ENCODE measurements around the gene MYADML2. TPM values are rescaled to one million over a fixed set of nuclear protein-coding genes. Genes with fewer than 3 reads are reported as not detected.
A peak's percentile ranks its signal among the peaks of the same experiment; 100 is the strongest.

Gene MYADML2
- total and polyA plus RNA-seq, 10 donors = not detected

DNA sequence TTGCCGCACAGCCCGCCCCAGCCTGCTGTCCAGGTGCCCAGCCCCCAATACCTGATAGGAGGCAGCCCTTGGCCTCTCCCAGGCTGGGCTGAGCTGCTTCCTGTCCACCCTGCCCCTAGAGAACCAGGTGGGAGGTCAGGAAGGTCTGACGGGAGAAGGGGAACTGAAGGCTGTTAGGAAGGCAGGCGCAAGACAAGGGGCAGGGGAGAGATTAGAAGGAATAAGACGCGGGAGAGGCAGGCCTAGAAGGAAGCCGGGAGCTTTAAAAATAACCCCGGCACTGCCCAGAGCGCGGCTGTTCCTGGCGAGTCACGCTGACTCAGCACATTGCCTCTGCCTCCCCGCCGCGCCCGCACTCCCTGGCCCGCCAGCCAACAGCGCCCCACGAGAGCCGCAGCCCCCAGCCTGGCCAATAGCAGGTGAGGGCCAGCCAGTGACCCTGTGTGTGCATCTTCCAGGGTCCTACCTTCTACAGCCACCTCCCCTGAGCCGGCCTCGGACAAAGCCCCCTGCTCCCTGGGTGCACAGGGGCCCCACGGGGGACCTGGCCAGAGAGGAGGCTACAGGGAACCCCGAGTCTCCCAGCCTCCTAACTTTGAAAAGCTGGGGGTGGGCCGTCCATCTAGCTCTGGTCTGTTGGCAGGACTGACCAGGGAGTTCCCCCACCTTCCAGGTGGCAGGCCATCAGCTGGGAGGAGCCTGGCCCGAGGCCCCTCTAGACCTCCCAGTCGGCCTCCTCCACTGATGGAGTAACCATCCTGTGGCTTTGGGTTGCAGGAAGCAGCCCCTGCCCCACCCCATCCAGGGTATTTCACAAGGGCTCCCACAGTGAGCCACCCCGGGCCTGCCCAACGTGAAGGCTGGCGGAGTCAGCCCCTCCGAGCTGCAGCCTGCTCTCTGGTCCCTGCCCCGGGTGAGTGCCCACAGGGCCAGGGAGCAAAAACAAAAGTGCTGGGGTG, 23.5 kb downstream of the MYADML2 start:
- Histone ChIP-seq H3K4me1 (peaks cover 25 to 95% (median 74%) of the 10 kb centered on the region in 6 donors), H3K27me3 (replicated peaks in 1 of 7) (peaks cover 0 to 8% (median 6%) of the 10 kb centered on the region in 7 donors), H3K36me3 (peaks cover 0 to 42% (median 20%) of the 10 kb centered on the region in 6 donors), H3K27ac (peak overlapping the region in 7 of 8 donors; percentile 71 to 98 (median 95)), H3K9me3 (no peaks in the 10 kb centered on the region), H3K4me3 (peak overlapping the region in 6 of 8 donors; percentile 9 to 61 (median 31))
- 20 to 30% (median 23%) methylated on average over 20 to 32 of the region's 32 CpGs for WGBS, 5 donors
- peak; percentile 92 for DNase-seq
- TF ChIP-seq, protein P1, sequence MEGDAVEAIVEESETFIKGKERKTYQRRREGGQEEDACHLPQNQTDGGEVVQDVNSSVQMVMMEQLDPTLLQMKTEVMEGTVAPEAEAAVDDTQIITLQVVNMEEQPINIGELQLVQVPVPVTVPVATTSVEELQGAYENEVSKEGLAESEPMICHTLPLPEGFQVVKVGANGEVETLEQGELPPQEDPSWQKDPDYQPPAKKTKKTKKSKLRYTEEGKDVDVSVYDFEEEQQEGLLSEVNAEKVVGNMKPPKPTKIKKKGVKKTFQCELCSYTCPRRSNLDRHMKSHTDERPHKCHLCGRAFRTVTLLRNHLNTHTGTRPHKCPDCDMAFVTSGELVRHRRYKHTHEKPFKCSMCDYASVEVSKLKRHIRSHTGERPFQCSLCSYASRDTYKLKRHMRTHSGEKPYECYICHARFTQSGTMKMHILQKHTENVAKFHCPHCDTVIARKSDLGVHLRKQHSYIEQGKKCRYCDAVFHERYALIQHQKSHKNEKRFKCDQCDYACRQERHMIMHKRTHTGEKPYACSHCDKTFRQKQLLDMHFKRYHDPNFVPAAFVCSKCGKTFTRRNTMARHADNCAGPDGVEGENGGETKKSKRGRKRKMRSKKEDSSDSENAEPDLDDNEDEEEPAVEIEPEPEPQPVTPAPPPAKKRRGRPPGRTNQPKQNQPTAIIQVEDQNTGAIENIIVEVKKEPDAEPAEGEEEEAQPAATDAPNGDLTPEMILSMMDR (IDR thresholded peaks at IDR 0.05 in 8 of 11, conservative IDR thresholded peaks at IDR 0.05 in 3 of 11) = no peak
- peak; percentile 8 to 77 (median 49) for TF ChIP-seq POLR2AphosphoS5 (IDR thresholded peaks at IDR 0.05)
- intact Hi-C loops (cut with DNase I; ENCODE audit: low total_unique reads) = no loop called here

DNA sequence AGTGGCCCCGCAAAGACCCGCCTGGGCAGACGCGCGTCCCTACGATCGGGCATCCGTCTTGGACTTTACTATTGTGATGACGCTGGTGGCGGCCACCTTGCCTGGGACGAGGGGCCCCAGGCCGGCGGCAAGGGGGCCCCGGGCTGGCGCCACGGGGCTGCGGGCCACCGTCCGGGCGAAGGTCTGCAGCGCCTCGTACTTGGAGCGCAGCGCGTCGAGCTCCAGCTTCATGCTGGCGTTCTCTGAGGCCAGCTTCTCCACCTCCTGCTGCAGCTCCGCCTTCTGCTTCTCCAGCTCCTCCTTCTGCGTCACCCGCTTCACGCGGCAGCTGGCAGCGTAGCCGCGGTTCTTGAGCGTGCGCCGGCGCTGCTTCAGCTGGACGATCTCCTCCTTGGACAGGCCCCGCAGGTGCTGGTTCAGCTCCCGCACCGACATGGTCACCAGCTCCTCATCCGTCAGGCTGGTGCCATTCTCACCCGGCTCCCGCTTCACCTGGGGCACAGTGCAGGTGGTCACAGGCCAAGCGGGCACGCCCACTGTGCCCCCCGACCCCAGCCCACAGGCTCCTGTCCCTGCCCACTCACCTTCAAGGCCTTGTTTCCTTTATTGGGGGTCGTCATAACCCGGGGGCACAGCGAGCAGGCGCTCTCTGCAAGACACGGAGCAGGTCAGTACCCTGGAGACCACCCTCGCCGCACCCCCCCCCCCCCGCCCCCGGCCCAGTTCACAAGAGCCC, 24.3 kb downstream of the MYADML2 start:
- intact Hi-C loops (cut with DNase I; ENCODE audit: low total_unique reads) = no loop called here
- Histone ChIP-seq H3K27me3 (replicated peaks in 1 of 7) (no peaks in the 10 kb centered on the region), H3K4me1 (peaks cover 30 to 93% (median 72%) of the 10 kb centered on the region in 6 donors), H3K9me3 (no peaks in the 10 kb centered on the region), H3K4me3 (peak overlapping the region in 5 of 8 donors; percentile 20 to 61 (median 34)), H3K27ac (peak overlapping the region in 6 of 8 donors; percentile 71 to 98 (median 96)), H3K36me3 (peaks cover 0 to 42% (median 20%) of the 10 kb centered on the region in 6 donors)
- DNase-seq = no peak
- TF ChIP-seq, protein P1 (IDR thresholded peaks at IDR 0.05 in 8 of 11, conservative IDR thresholded peaks at IDR 0.05 in 3 of 11) = no peak
- TF ChIP-seq POLR2AphosphoS5 (IDR thresholded peaks at IDR 0.05) = peak in 2 of 3 donors; percentile 5 to 51
- WGBS, 5 donors = 82 to 85% (median 84%) methylated on average over 54 to 58 of the region's 58 CpGs

- Histone ChIP-seq H3K27ac (peak overlapping the region in 6 of 8 donors; percentile 46 to 98 (median 96)), H3K4me1 (peaks cover 34 to 97% (median 77%) of the 10 kb centered on the region in 6 donors), H3K9me3 (no peaks in the 10 kb centered on the region), H3K27me3 (replicated peaks in 1 of 7) (no peaks in the 10 kb centered on the region), H3K4me3 (peak overlapping the region in 2 of 8 donors; percentile 39 to 61), H3K36me3 (peaks cover 0 to 42% (median 20%) of the 10 kb centered on the region in 6 donors)
- no peak for DNase-seq
- 91 to 95% (median 93%) methylated on average over 23 of the region's 23 CpGs for WGBS, 5 donors
- intact Hi-C loops (cut with DNase I; ENCODE audit: low total_unique reads) = no loop called here
- TF ChIP-seq POLR2A (IDR thresholded peaks at IDR 0.05) = no peak
- TF ChIP-seq POLR2AphosphoS5 (IDR thresholded peaks at IDR 0.05) = no peak
- TF ChIP-seq, protein P1 (IDR thresholded peaks at IDR 0.05 in 8 of 11, conservative IDR thresholded peaks at IDR 0.05 in 3 of 11) = no peak
These were observed 25.0 kb downstream of the MYADML2 start for GRCh38 chr17:81921996-81922565.
